DND-41 (cell line): ENCODE results near the gene BCAS3.

Experiments used
- EZH2 ChIP-seq: IDR thresholded peaks from 3 replicates; pipeline ENCODE4 v1.6.1; 2012; ENCODE audit warnings: borderline replicate concordance, low read depth, mild to moderate bottlenecking, moderate library complexity, low read length, inconsistent platforms; ENCODE audit not compliant: severe bottlenecking
- TF ChIP-seq, protein P1 (sequence below): IDR thresholded peaks from 2 replicates; pipeline ENCODE4 v1.5.1; 2012; ENCODE audit warnings: borderline replicate concordance, low read length, moderate library complexity, mild to moderate bottlenecking; ENCODE audit not compliant: poor library complexity, severe bottlenecking; ENCODE audit errors: extremely low read depth

DNA sequence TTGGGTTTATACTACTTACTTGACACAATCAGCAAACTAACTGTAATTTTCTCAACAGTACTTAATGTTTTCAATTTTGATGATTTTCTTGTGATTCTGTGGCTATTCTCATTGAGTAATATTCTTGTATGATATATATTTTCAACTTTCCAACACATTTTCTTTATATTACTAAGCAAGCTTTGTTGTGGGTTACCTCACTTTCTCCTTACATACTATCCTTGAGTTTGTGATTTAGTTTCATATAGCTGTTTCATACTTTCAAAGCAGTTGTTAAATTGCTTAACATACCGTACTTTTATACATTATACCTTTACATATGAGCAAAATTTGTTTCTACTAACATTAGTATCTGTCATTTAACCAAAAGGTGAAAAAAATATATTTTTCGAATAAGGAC is 197.1 kb downstream of the BCAS3 start:
- TF ChIP-seq EZH2 = no peak
- TF ChIP-seq, protein P1, sequence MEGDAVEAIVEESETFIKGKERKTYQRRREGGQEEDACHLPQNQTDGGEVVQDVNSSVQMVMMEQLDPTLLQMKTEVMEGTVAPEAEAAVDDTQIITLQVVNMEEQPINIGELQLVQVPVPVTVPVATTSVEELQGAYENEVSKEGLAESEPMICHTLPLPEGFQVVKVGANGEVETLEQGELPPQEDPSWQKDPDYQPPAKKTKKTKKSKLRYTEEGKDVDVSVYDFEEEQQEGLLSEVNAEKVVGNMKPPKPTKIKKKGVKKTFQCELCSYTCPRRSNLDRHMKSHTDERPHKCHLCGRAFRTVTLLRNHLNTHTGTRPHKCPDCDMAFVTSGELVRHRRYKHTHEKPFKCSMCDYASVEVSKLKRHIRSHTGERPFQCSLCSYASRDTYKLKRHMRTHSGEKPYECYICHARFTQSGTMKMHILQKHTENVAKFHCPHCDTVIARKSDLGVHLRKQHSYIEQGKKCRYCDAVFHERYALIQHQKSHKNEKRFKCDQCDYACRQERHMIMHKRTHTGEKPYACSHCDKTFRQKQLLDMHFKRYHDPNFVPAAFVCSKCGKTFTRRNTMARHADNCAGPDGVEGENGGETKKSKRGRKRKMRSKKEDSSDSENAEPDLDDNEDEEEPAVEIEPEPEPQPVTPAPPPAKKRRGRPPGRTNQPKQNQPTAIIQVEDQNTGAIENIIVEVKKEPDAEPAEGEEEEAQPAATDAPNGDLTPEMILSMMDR = no peak
